ENCODE measurements around the gene XYLB.
A peak's percentile ranks its signal among the peaks of the same experiment; 100 is the strongest.

DNA sequence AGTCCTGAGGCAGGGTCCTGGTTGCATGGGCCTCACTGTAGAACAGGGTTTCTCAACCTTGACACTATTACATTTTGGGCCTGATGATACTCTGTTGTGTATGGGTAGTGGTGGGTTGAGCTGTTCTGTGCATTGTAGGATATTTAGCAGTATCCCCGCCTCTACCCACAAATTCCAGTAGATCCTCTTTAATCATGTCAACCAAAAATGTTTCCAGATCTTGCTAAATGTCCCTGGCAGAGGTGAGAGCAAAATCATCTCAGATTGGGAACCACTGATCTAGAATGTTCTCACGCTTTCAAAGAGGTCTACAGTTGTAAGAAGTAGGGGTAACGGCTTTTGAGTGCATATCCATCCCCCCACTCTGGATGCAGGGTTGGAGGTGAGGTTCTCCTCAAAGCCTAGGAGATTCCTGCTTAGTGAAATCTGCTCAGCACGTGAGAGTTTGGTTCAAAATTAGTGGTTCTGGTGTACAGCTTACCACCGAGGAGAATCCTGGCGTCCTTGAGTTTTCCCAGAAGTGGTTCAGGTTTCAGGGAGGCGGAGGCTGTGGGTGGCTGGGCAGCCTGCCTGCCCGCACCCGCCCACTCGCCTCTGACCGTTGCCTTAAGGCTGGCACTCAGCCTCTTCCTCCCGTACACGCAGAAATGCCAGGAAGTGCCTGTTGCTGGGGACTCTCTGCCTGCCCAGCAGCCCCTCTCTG is 112.4 kb downstream of the XYLB start:
- TF ChIP-seq, protein P1, sequence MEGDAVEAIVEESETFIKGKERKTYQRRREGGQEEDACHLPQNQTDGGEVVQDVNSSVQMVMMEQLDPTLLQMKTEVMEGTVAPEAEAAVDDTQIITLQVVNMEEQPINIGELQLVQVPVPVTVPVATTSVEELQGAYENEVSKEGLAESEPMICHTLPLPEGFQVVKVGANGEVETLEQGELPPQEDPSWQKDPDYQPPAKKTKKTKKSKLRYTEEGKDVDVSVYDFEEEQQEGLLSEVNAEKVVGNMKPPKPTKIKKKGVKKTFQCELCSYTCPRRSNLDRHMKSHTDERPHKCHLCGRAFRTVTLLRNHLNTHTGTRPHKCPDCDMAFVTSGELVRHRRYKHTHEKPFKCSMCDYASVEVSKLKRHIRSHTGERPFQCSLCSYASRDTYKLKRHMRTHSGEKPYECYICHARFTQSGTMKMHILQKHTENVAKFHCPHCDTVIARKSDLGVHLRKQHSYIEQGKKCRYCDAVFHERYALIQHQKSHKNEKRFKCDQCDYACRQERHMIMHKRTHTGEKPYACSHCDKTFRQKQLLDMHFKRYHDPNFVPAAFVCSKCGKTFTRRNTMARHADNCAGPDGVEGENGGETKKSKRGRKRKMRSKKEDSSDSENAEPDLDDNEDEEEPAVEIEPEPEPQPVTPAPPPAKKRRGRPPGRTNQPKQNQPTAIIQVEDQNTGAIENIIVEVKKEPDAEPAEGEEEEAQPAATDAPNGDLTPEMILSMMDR (IDR thresholded peaks at IDR 0.05 in 8 of 11, conservative IDR thresholded peaks at IDR 0.05 in 3 of 11): no peak
- no peak for TF ChIP-seq POLR2A (IDR thresholded peaks at IDR 0.05)
- peak; percentile 21 to 69 (median 49) for TF ChIP-seq POLR2AphosphoS5 (IDR thresholded peaks at IDR 0.05)
